Fibroblast of lung (primary cell): Measurements from ENCODE around the gene C15orf61. TPM values are rescaled to one million over a fixed set of nuclear protein-coding genes. Genes with fewer than 3 reads are reported as not detected.

Experiments
- DNase-seq, 2 donors: peaks; one replicate each; pipeline versions ENCODE4 v3.0.0 to v3.0.0-alpha.2; 2010; ENCODE audit warnings: low read depth in 2 of 2
- H2AFZ ChIP-seq: 2 replicates; pipeline ENCODE4 v1.5.1; 2012; ENCODE audit warnings: low read length, control low read depth, inconsistent platforms
- H3K27ac ChIP-seq: 2 replicates; pipeline ENCODE4 v1.5.1; 2011; ENCODE audit warnings: low read length, control low read depth; ENCODE audit not compliant: insufficient read depth
- H3K27me3 ChIP-seq: 2 replicates; pipeline ENCODE4 v1.5.1; 2011; ENCODE audit warnings: mild to moderate bottlenecking, low read length; ENCODE audit not compliant: control insufficient read depth, insufficient read depth
- H3K36me3 ChIP-seq: 2 replicates; pipeline ENCODE4 v1.5.1; 2011; ENCODE audit warnings: low read length; ENCODE audit not compliant: control insufficient read depth, insufficient read depth
- H3K4me1 ChIP-seq: 2 replicates; pipeline ENCODE4 v1.5.1; 2011; ENCODE audit warnings: low read length; ENCODE audit not compliant: control insufficient read depth, insufficient read depth; ENCODE audit errors: extremely low read depth
- H3K4me2 ChIP-seq: 2 replicates; pipeline ENCODE4 v1.5.1; 2011; ENCODE audit warnings: low read length, control low read depth; ENCODE audit not compliant: insufficient read depth; ENCODE audit errors: extremely low read depth
- H3K4me3 ChIP-seq, 4 experiments: fragments of 200-600 bp in 1 of 4; sonication (generic) in 1 of 4; replicated peaks in 1 of 4; 2 replicates each; pipeline ENCODE4 v1.5.1; 2011 to 2016; ENCODE audit warnings: low read length in 4 of 4, low read depth in 3 of 4, mild to moderate bottlenecking in 3 of 4, control low read depth in 2 of 4, inconsistent platforms in 1 of 4, mixed read lengths in 1 of 4; ENCODE audit not compliant: insufficient read depth in 1 of 4; ENCODE audit errors: control extremely low read depth in 1 of 4
- H3K79me2 ChIP-seq: 2 replicates; pipeline ENCODE4 v1.5.1; 2012; ENCODE audit warnings: mild to moderate bottlenecking, low read length, inconsistent platforms; ENCODE audit not compliant: control insufficient read depth, insufficient read depth
- H3K9ac ChIP-seq: 2 replicates; pipeline ENCODE4 v1.5.1; 2011; ENCODE audit warnings: mild to moderate bottlenecking, low read length, control low read depth; ENCODE audit not compliant: insufficient read depth
- H3K9me3 ChIP-seq: 2 replicates; pipeline ENCODE4 v1.5.1; 2012; ENCODE audit warnings: low read depth, low read length; ENCODE audit not compliant: control insufficient read depth, insufficient read depth
- H4K20me1 ChIP-seq: 2 replicates; pipeline ENCODE4 v1.5.1; 2011; ENCODE audit warnings: low read length; ENCODE audit not compliant: control insufficient read depth, insufficient read depth; ENCODE audit errors: extremely low read depth
- EZH2 ChIP-seq: IDR thresholded peaks from 2 replicates; pipeline ENCODE4 v1.5.1; 2012; ENCODE audit warnings: low read length, control low read depth, mild to moderate bottlenecking; ENCODE audit errors: missing control alignments
- polyA plus RNA-seq, 2 donors: library from polyadenylated mRNA; depleted of rRNA in 1 of 2; stranded (reverse) in 1 of 2; unstranded in 1 of 2; fragments of >200 nt; gene quantifications; 2 replicates each; pipeline ENCODE4 v1.2.1, GENCODE V29; 2011 to 2012; ENCODE audit warnings: missing spikeins in 1 of 2
- total RNA-seq: library from RNA; depleted of rRNA; stranded (reverse); fragments of >200 nt; gene quantifications from 2 replicates; pipeline ENCODE4 v1.2.1, GENCODE V29; 2014
- TF ChIP-seq, protein P1 (sequence below), 2 donors: IDR thresholded peaks in 1 of 2; conservative IDR thresholded peaks in 1 of 2; 1 replicate in 1 of 2; 2 replicates in 1 of 2; pipeline ENCODE4 v1.5.1; 2011 to 2012; ENCODE audit warnings: low read length in 2 of 2, control low read depth in 1 of 2, inconsistent platforms in 1 of 2, low read depth in 1 of 2, mild to moderate bottlenecking in 1 of 2

C15orf61 gene
- total and polyA plus RNA-seq, 2 donors (not counting 1 experiment from before 2014, with no cell fraction given): 2.5 to 4.6 TPM

- H3K27me3 ChIP-seq: no peaks in the 10 kb centered on the region
- H2AFZ ChIP-seq: no peak overlapping the region
- H3K27ac ChIP-seq: no peak overlapping the region
- no peaks in the 10 kb centered on the region for H3K36me3 ChIP-seq
- no peaks in the 10 kb centered on the region for H3K4me1 ChIP-seq
- TF ChIP-seq EZH2: no peak
- TF ChIP-seq, protein P1, sequence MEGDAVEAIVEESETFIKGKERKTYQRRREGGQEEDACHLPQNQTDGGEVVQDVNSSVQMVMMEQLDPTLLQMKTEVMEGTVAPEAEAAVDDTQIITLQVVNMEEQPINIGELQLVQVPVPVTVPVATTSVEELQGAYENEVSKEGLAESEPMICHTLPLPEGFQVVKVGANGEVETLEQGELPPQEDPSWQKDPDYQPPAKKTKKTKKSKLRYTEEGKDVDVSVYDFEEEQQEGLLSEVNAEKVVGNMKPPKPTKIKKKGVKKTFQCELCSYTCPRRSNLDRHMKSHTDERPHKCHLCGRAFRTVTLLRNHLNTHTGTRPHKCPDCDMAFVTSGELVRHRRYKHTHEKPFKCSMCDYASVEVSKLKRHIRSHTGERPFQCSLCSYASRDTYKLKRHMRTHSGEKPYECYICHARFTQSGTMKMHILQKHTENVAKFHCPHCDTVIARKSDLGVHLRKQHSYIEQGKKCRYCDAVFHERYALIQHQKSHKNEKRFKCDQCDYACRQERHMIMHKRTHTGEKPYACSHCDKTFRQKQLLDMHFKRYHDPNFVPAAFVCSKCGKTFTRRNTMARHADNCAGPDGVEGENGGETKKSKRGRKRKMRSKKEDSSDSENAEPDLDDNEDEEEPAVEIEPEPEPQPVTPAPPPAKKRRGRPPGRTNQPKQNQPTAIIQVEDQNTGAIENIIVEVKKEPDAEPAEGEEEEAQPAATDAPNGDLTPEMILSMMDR (conservative IDR thresholded peaks at IDR 0.05 in 1 of 2, IDR thresholded peaks at IDR 0.05 in 1 of 2; ENCODE audit: low read depth in 1 of 2, low read length in 2 of 2): no peak
- no peak overlapping the region for H3K4me2 ChIP-seq
- no peak overlapping the region for H3K4me3 ChIP-seq
- no peak overlapping the region for H3K9ac ChIP-seq
- H3K9me3 ChIP-seq: no peaks in the 10 kb centered on the region
- H3K79me2 ChIP-seq: no peaks in the 10 kb centered on the region
- DNase-seq: no peak
- H4K20me1 ChIP-seq: no peaks in the 10 kb centered on the region
These were observed 52.3 kb downstream of the C15orf61 start for GRCh38 chr15:67573194-67573593.

DNA sequence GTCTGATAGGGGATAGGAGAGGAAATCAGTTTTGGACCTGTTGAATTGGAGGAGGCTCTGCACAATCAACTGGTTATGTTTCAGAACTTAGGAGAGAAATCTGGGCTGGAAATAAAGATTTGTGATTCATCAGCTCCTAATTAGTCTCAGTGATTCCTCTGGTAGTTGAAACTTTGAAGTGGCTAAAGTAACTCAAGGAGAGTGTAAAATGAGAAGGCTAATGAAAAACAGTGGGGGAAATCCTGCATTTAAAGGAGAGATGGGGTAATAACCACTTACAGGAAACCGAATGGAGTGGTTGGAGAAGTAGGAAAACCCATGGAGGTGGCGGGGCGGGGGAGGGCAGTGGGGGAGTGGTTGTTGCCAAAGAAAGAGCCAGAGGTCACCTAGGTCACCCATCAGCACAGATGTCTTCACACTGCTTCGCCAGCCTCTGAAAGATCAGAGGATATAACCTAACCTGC, 54.1 kb downstream of the C15orf61 start:
- no peaks in the 10 kb centered on the region for H3K9me3 ChIP-seq
- no peaks in the 10 kb centered on the region for H3K4me1 ChIP-seq
- H3K27me3 ChIP-seq: no peaks in the 10 kb centered on the region
- H2AFZ ChIP-seq: no peak overlapping the region
- no peaks in the 10 kb centered on the region for H3K79me2 ChIP-seq
- no peaks in the 10 kb centered on the region for H3K36me3 ChIP-seq
- DNase-seq: peak in 1 of 2 donors; percentile 28
- TF ChIP-seq, protein P1 (conservative IDR thresholded peaks at IDR 0.05 in 1 of 2, IDR thresholded peaks at IDR 0.05 in 1 of 2; ENCODE audit: low read depth in 1 of 2, low read length in 2 of 2): no peak
- TF ChIP-seq EZH2: no peak
- no peak overlapping the region for H3K27ac ChIP-seq
- H3K9ac ChIP-seq: no peak overlapping the region
- H3K4me3 ChIP-seq: no peak overlapping the region
- H3K4me2 ChIP-seq: no peak overlapping the region
- no peaks in the 10 kb centered on the region for H4K20me1 ChIP-seq

GRCh38 chr15:67578020-67578600, 57.2 kb downstream of the C15orf61 start:
- no peak overlapping the region for H3K9ac ChIP-seq
- no peak overlapping the region for H3K4me2 ChIP-seq
- no peaks in the 10 kb centered on the region for H3K9me3 ChIP-seq
- no peaks in the 10 kb centered on the region for H4K20me1 ChIP-seq
- no peak overlapping the region for H3K27ac ChIP-seq
- no peak overlapping the region for H3K4me3 ChIP-seq
- no peaks in the 10 kb centered on the region for H3K4me1 ChIP-seq
- H3K36me3 ChIP-seq: no peaks in the 10 kb centered on the region
- DNase-seq: no peak
- no peak overlapping the region for H2AFZ ChIP-seq
- no peaks in the 10 kb centered on the region for H3K79me2 ChIP-seq
- TF ChIP-seq, protein P1 (conservative IDR thresholded peaks at IDR 0.05 in 1 of 2, IDR thresholded peaks at IDR 0.05 in 1 of 2; ENCODE audit: low read depth in 1 of 2, low read length in 2 of 2): no peak
- TF ChIP-seq EZH2: no peak
- H3K27me3 ChIP-seq: no peaks in the 10 kb centered on the region
